Measurements from ENCODE around the gene LRRFIP1. TPM values are rescaled to one million over a fixed set of nuclear protein-coding genes. Genes with fewer than 3 reads are reported as not detected.

LRRFIP1 gene
- total RNA-seq, 1 donor, result 64.3 TPM

DNA sequence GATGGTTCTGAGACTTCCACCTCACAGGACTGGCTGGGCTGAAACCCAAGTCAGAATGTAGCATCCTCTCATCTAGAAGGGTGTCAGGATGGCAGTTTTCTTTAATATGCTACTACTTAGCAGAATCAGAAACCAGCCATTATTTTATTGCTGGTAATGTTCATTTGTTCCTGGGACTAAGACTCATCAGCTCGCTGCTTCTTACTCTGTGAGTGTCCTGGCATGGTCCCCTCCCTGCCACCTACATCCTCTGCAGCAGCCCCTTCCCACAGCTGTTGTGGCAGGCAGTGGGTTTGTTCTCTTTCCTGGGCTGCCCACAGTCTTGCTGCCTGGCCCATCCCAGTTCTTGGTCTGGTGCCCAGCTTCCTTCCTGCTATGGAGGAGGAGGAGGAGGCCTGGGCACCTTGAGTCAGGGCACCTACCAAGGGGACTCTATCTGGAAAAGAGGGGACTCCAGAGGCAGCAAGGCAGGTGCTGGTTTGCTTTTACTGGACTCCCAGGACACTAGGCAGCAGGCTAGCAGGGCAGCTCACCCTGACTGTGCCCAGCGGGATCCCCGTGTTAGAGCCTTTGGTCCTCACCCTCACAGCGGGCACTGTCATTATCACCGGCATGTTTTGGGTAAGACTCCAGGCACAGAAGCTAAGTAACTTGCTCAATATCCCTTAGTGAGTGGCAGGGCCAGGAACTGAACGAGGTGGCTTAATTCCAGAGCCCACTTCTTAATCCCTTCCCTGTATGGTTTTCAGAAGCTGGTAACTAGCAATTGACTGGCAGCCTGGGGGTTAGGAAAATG, 62.1 kb downstream of the LRRFIP1 start:
- no peak overlapping the region for H3K4me3 ChIP-seq (ENCODE audit: low read depth, low read length)
- TF ChIP-seq, protein P1, sequence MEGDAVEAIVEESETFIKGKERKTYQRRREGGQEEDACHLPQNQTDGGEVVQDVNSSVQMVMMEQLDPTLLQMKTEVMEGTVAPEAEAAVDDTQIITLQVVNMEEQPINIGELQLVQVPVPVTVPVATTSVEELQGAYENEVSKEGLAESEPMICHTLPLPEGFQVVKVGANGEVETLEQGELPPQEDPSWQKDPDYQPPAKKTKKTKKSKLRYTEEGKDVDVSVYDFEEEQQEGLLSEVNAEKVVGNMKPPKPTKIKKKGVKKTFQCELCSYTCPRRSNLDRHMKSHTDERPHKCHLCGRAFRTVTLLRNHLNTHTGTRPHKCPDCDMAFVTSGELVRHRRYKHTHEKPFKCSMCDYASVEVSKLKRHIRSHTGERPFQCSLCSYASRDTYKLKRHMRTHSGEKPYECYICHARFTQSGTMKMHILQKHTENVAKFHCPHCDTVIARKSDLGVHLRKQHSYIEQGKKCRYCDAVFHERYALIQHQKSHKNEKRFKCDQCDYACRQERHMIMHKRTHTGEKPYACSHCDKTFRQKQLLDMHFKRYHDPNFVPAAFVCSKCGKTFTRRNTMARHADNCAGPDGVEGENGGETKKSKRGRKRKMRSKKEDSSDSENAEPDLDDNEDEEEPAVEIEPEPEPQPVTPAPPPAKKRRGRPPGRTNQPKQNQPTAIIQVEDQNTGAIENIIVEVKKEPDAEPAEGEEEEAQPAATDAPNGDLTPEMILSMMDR (IDR thresholded peaks at IDR 0.05; ENCODE audit: insufficient read depth, low read depth, low read length), result no peak
- no peak for DNase-seq (ENCODE audit: low read depth)

DNA sequence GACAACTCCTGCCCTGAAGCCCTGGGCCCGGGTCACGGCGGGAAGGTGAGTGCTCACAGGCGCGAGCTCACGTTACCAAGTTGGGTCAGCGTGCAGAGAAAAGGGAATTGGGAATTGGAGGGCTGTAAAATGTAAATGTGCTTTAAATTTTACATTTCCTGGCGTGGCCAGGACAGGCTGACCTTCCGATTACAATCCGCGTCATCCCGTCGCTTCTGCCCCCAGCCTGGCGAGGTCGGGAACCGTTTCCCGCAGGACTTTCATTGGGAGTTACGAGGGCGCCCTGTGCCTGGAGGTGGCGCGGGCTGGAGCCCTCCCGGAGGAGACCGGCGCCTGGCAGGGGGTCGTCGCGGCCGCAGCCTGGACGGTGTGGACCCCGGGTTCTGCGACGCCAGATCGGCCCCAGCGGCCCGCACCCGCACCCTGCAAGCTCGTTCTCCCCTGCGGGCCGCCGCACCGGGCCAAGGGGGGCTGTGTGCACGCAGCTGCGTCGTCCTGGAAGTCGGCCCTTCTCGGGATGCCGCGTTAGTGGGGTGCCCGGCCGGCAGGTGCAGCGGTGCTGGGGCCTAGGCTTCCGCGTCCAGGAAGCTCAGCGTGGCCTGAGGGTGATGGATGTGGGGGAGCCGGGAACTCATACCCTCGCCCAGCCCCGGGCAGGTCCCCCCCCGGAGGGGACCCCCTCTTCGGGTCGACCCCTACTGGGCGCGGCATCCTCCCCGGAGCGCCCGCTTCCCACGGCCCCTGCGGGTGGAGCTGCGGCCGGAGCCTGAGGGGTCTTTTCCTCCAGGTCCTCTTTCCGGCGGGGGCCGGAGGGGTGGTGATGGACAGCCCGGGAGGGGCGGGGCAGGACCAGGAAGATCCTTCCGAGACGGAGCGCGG, 63.9 kb downstream of the LRRFIP1 start:
- H3K4me3 ChIP-seq (ENCODE audit: low read depth, low read length), result peak overlapping the region; percentile 79
- TF ChIP-seq, protein P1 (IDR thresholded peaks at IDR 0.05; ENCODE audit: insufficient read depth, low read depth, low read length), result no peak
- peak; percentile 51 for DNase-seq (ENCODE audit: low read depth)

DNA sequence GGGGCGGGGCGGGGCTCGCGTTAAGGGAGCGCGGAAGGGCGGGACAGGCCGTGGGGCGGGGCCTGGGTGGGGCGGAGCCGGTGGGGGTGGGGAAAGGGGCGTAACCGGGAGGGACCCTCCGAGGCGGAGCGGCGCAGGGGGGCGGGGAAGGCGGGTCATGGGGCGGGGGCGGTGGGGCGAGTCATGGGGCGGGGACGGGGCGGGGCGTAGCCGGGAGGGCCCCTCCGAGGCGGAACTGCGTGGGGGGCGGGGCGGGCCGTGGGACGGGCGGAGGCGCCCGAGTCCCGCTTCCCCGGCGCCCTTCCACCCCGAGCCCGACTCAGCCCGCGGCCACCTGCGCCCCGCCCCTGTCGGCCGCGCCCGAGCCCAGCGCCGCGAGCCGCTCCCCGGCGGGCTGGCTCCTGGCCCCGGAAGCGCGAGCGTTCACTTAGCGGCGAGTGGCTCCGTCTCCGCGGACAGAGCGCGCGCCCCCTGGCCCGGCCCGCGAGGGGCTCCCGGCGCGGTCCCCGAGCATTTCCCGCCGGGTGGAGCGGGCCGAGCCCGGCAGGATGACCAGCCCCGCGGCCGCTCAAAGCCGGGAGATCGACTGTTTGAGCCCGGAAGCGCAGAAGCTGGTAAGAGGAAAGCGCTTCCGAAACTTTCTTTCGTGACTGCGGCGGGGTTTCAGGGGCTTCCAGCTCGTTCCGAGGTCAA, 64.7 kb downstream of the LRRFIP1 start:
- TF ChIP-seq, protein P1 (IDR thresholded peaks at IDR 0.05; ENCODE audit: insufficient read depth, low read depth, low read length), result no peak
- peak overlapping the region; percentile 88 for H3K4me3 ChIP-seq (ENCODE audit: low read depth, low read length)
- DNase-seq (ENCODE audit: low read depth), result peak; percentile 94

DNA sequence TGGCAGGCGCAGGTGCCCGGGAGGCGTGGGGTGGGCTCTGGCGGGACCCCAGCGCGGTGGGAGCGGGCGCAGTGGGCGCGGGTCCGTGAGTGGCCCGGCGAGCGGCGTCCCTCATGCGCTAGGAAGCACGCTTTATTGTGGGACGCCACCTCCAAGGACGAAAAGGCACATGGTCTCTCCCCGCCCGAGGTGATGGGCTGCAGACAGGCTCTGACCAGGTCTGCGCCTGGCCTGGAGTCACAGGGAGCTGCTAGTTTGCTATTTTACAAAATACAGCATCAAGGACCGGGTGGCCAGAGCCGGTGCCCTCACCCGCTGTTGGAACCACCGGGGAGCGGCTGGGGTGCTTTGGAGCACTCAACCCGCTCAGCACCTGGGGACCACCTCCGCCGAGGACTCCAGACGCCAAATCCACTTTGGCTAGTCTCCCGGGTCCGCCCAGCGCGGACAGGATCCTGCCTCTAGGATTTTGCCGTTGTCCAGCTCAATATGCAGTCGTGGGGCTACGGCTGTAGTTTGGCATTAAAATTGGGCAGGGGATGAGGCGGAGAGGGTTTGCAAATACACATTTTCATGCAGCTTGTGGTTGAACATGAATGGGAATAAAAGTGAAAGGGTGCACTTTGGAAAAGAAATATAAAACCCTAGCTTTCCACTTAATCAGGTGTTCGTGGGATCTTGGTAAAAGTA, 65.4 kb downstream of the LRRFIP1 start:
- DNase-seq (ENCODE audit: low read depth), result peak; percentile 38
- peak overlapping the region; percentile 88 for H3K4me3 ChIP-seq (ENCODE audit: low read depth, low read length)
- TF ChIP-seq, protein P1 (IDR thresholded peaks at IDR 0.05; ENCODE audit: insufficient read depth, low read depth, low read length), result no peak

DNA sequence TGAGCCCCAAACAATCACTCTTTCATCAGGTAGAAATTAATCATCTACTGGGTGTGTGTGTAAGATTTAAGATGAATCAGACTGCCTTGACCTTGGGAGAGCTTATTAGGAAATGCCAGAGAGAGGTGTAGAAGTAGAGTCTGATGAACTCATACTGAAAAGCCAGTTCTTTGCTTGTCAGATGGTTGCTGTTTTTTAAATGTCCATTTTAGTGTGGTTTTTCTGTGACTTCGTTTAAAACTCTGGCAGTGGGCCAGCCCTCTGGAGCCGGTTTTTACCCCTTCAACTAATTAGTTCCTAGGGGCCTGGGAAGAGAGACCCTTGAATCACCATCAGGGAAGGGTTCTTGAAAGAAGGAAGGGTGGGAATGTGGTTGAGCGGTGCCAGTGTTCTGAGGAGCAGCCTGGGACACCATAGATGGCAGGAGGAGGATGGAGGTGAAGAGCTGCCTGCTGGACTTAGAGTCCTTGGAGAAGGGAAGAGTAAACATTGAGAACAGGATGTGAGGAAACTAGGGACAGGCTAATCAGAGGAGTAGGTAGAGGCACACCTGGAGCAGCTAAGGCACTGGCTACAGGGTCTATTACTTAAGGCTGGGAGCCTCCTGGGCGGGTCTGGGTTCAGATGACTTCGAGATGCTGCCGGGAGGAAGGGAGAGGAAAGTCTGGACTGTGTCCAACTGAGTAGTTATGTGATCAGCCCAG, 66.1 kb downstream of the LRRFIP1 start:
- DNase-seq (ENCODE audit: low read depth), result peak; percentile 64
- TF ChIP-seq, protein P1 (IDR thresholded peaks at IDR 0.05; ENCODE audit: insufficient read depth, low read depth, low read length), result no peak

More for the DNA sequence above, 66.1 kb downstream of the LRRFIP1 start:
- H3K4me3 ChIP-seq (ENCODE audit: low read depth, low read length), result peak overlapping the region; percentile 88
